Suppressor macrophage treated with lipopolysaccharide for 4 hours (primary cell): ENCODE measurements around the gene C1QTNF5.

Experiments
- DNase-seq: peaks from one replicate; pipeline ENCODE4 v3.0.0-alpha.2; 2020

Gene C1QTNF5

DNA sequence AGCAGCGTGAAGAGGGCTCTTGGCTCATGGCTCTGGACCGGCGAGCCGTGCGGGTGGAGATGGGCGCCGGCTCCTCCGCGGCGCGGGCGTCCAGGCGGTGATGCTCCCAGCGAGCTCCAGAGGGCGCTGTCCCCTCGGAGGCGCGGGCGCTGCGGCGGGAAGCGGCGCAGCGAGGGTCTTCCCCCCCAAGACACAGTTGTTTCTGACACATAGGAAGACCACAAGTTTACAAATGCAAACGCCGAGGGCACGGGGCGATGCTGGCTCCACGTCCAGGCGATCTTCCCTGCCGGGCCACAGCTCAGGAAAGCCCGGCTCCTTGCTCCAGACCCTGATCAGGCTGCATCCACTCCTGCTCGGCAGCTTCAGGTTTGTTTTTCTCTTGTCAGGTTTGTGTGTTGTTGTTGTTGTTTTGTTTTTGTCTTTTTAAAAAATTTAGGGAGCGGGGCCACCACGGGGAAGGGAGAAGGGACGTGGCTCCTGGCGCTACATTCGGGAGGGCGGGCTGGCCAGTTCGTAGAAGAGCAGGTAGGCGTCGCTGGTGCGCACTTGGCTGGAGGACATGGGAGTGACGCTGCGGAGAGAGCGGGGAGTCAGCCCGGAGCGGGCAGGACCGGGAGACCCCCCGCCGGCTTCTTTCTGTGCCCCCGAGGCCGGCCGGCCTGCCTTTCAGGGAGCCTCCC lies 15.8 kb upstream of the C1QTNF5 start:
- DNase-seq, result peak; percentile 78

DNA sequence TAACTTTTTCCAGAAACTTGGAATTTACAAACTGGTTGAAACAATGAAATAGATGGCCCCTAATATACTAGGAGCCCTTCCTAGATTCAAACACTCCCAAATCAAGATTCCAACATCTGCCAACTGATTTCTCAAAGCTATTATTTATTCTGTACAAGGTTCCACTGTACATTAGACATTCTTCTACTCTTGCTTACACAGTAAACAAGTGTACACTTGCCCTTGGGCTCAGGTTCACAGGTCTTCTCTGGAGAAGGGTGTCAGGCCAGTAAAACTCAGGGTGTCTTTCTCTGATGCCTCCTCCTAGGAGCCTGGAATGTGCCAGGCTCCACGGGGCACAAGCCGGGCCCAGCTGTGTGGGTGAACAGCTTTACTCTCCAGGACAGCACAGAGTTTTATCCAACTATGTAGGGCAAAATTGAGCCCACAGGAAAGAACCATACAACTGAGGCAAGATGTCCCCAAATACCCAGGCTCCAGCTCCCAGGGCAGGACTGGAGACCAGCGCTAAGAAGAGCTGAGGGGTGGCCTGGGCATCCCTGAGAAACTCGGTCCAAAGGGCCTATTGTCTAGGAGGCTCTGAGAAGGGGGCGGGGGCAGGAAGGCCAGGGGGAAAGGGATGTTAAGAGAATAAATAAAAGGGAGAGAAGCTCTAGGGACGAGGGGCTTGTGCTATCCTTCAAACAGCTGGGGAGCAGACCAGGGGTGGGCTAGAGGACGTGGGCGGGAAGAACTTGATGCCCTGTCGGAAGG lies 14.6 kb upstream of the C1QTNF5 start:
- no peak for DNase-seq

DNA sequence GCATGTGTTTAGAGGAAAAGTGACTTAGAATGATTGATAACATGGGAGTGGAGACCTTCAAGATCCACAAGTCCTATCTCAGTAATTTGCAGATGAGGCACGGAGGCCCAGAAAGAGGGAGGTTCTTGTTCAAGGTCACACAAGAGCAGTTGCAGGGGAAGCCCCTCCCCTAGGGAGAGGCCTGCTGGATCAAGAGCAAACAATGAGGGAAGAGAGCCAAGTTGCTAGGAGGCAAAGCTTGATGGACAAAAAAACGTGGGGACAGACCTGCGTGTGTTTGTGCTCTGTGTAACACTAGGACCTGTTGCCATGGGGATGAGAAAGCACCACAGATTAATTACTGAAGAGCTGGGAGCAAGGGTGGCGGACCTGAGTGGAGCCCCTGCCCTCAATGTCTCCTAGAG lies 12.2 kb upstream of the C1QTNF5 start:
- no peak for DNase-seq

DNA sequence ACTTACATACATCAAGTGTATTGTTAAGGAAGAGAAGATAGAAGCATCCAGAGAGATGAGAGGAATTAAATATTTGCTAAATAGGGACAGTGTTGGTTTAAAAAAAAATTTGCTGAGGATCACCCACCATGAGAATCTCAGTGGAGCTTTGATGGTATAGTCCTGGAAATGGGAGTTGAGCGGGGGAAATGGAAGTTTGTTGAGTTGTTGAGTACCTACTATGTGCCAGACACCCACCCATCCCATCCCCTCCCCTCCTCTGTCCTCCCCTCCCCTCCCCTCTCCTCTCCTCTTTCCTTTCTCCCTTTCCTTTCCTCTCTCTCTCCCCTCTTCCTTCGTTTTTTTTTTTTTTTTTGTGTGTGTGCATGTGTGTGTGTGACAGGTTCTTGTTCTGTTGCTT lies 10.5 kb upstream of the C1QTNF5 start:
- DNase-seq, result no peak

DNA sequence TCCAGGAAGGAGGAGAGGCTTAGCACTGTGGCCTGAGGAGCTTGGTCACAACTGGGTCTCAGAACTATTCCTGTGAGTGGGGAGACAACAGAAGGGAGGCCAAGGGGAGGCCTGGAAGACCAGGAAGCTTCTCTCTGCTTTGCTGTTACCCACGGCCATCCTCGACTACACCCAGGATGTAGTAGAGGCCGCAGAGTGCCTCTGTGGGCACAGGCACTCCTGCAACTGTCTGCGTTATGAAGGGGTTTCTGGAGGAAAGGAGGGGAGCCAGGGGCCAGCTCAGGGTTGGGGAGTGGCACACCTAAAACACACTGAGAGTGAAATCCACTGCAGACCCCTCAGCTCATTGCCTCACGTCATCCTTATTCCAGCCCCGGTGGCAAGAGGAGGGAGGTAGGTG lies 9.6 kb upstream of the C1QTNF5 start:
- DNase-seq, result no peak

DNA sequence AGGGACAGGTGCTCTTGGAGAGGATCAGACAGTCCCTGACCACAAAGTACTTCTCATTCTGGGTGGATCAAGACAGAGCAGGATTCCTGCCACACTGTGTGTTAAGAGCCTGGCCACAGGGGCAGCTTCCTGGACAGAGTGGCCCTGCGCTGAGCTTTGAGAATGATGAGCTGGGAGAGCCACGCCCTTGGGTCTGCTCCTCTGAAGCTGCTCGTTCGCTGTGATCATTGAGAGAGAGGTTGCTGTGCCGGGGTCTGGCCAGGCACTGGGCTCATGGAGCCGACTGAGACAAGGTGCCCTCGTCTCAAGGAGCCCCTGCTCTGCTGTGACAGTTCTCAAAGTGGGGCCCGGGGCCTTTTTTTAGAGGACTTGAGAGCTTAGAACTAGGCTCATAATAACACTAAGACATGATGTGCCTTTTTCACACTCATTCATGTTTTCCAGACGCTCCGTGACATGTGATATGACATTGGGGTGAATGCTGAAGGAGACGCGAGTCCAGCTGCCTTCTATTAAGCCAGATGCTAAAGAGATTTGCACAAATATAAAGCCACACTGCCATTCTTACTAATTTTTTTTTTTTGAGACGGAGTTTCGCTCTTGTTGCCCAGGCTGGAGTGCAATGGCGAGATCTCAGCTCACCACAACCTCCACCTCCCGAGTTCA lies 7.4 kb upstream of the C1QTNF5 start:
- DNase-seq, result no peak

DNA sequence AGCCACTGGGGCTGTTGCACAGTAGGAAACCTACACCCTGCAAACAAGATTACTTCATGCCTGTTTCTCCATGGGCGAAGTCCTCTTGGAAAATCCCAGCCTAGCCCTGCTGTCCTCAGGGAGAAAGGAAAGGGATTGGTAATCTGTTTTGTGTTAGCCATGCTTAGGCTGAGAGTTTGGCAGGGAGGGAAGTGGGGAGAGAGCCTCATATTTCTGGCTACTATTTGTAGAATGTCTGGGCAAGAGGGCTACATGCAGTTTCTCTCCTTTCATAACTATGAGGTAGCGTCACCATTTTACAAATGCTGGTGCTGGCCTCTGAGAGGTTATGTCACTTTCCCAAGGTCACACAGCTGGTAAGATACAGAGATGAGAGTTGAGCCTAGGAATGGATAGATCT lies 6.6 kb upstream of the C1QTNF5 start:
- DNase-seq, result no peak

DNA sequence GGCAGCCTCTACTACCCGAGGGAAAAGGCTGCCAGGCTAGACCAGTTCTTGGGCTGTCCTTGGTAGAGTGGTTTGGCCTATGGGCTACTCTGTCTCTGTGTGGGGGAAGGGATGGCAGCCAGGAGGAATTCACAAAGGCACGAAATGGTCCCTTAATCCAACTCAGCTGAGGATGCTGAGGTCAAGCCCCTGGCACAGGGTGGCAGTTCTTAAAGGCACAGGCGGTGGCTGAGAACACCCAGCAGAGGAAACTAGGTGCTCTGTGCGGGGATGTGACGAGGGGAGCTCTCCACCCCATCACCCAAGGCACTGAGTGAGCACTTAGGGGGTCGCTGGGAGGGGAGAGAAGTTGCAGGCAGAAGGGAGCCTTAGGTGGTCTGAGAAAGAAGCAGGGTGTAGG lies 5.9 kb upstream of the C1QTNF5 start, which contains the start of gene MFRP:
Gene MFRP, minus strand, starts transcription at position 101 of the 400 bp plus-strand sequence. CDS start 192 bp downstream, outside the sequence.
- DNase-seq, result no peak

DNA sequence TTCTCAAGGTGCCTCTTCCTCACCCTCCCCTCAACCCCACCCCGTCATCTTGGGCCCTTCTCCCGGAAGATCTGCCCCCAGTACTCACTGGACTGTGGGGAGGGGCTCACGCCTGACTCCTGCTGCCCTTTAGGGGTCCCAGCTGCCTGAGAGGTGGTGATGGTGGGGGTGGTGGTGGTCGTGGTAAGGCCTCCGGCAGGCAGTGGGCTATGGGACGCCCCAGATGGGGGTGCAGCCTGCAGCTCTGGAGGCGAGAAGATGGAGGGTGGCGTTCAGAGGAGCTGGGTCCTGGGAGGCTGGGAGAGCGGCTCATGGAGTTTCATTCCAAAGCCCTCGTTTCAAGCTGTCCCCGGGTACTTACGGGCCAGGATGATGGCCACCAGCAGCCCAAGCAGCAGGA lies 5.0 kb upstream of the C1QTNF5 start:
- DNase-seq, result no peak

DNA sequence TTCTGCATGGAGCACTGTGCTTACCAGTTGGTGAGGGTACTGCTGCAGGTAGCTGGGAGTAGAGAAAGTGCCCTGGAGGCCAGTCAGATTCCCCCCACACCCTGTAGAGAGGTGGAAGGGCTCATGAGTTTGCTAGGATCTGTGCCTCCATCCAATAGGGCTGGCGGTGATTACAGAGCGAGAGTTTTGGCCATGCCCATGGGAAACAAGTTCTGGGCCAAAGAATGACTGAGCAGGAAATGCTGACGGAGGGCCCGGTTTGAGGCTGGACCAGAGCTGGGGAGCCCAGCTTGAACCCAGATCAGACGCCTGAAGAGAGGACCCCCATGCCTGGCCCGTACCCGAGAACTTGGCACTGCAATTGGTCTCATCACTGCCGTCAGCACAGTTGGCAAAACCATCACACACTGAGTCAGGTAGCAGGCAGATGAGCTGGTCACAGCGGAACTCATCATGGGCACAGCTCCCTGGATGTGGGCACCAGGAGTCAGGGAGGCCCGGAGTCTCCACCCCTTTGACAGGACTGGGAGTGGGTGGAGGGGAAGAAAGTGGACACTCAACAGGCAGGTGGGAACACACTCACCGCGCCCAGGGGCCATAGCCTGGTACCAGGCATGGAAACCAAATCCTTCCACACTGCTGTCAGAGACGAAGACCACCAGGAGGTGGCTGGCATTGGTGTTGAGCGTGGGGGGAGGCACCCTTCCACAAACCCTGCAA lies 3.8 kb upstream of the C1QTNF5 start:
- DNase-seq, result no peak

DNA sequence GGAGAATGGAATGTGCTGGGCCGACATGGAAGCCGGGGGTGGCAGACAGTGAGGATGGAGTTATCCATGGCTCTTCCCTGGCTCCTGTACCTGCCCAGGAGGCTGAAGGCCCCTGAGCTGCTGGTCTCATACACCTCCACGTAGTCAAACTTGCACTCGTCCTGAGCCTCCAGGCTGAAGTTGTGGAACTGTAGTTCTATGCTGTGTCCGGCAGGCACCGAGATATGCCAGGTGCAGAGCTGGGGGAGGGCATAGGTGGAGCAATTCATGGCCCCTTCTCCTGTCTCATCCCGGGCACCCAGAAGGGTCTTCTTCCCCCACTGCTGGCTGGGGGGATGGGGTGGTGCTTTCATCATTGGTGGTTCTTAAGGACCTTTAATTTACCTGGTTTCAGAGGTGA lies 3.0 kb upstream of the C1QTNF5 start:
- DNase-seq, result no peak

DNA sequence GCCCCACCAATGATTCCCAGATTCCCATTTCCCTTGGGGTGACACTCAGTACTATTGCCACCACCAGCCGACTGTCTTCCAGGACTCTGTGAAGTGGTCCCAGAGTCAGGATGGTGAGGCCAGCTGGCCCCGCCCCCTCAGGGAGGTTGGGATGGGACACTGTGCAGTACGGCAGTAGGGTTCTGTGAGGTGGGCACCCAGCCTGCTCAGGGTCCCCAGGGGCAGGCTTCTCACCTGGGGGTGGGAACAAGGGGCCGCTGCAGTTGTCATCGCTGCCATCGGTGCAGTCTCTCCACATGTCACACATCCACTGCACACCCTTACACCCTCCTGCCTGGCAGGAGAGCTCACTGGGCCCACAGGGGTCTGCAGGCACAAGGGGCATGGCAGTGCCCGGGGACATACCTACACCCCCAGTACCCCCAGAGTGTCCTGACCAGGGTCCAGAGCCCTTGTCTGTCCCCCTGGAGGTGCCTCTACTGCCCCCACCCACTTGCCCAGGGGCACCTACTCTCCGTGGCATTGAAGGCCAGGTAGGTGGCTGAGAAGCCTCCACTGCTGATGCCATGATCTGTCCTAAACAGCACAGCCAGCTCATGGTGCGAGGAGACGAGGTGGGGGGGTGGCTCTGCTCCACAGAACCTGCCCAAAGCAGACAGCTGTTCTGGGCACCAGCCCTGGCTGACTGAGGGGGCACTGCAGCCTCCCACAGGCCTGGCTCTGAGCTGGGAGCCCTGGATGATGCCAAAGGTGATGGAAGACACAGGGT lies 1.9 kb upstream of the C1QTNF5 start:
- no peak for DNase-seq

DNA sequence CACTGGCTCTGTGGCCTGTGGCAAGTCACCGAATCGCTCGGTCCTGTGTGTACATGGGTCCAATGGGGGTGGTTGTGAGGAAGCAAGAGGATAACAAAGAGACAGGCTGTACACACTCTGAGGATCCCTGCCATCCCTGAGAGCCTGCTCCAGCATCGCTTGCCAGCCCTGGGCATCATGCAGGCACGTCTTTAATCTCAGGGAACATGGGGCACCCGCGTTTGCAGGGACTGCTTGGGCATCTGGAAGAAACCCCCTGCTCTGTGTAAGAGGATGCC lies 1.3 kb upstream of the C1QTNF5 start:
- DNase-seq, result no peak

DNA sequence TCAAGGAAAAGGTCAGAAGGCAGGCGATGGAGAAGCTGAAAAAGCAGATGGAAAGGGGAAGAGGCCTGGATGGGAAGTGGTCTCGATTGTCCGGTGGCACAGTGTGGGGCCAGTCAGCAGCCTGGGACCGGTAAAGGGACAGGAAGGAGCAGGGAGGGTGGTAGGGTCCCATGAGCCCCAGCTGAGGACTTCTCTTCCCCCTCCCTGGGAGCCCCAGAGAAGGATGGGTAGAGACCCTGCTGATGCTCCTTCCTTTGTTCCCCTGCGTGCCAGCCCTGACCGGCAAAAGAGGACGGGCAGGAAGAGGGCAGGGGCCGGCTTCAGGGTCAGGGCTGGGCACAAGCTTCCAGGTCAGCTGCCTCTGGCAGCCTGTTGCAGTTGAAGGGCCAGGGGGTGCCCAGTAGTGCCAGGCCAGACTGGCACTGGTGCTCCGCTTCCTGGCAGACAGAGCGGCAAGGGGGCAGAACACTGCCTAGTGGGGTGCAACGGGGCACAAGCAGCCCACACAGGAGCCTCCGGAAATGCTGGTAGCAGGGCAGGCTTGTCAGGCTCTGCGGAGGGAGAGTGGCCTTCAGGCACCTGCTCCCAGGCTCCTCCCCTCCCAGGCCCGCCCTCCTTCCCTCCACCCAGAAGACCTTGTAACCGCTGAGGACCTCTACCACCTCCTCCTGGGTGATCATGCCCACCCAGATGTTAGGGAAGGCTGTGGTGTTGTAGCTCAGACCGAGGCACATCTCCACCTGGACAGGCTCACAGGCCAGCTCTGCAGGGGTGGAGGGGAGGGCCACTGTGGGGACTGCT lies 739 bp upstream of the C1QTNF5 start:
- no peak for DNase-seq

DNA sequence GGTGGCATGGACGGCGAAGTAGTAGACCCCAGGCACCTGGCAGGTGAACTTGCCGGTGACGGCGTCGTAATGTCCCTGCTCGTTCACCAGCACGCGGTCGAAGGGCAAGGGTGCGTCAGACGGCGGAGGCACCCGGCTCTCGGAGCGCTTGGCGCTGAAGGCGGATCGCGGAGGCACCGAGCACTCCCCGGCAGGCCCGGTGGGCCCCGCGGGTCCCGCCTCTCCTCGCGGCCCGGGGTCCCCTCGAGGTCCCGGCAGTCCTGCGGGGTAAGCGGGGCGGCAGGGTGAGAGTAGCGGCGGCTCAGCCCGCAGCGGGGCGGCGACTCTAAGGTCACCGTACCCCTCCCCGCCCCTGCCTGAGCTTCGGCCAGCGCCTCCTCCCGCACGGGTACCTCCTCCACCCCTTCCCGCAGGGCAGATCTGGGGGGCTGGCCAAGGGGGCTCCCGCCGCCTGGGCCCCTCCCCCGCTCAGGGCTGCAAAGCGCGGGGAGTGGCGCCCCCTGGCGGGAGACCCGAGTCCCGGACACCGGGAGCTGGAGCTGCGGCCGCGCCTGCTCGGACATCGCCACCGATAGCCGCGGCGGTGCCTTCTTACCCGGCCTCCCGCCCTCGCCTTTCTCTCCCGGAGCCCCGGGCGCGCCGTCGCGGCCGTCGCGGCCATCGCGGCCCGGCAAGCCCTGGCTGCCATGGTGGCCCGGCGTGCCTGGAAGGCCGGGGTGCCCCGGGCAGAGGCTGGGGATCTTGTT lies 921 bp downstream of the C1QTNF5 start:
- peak; percentile 70 for DNase-seq

DNA sequence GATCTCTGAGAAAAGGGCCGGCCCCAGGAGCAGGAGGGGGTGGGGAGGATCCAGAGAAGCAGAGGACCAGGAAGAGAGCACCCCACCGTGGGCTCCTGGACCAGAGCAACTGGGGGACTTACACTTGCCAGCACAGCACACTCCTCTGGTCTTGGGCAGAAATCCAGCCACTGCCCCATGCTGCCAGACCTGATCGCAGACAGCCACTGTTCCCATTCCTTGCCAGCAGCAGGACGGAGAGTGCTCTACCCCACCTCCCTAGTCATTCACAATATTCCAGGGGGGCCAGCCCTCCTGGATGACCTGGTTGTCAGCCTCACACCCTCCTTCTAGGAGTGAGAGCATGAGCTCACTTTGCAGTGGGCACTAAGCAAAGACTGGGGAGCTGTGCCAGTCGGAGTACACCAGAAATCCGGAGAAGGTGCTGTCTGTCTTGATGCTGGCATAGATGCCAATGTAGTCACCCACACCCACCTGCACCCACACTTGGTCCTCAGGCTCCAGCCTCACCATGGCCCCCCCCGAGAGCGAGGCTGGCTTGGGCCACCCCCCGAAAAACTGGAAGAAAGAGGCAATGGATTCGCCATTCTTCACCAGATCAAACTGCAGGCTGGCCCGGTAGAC lies 1.6 kb downstream of the C1QTNF5 start:
- no peak for DNase-seq

DNA sequence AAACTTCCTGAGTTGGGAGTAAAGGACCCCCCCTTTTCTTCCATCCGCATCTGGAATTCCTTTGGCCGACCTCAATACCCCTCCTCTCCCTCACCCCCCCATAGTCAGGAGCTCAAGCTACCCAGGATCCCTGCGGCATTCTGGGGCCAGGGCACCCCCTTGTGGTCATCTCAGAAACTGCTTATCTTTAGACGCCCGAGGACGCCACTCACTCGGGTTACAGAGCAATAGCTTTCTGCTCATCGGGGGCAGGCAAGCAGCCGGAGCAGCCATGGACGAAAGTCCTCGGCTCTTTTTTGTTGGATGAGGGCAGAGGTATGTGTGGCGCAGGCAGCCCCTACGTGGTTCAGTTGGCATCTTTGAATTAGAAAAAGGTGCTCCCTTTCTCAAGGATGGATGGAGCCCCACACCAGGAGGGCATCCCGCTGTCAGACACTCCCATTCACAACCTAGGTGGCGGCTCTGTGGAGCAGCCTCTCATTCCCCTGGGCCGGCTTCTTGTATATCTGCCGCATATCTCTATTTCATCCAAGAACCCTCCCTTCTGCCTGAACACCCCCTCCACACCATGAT lies 2.3 kb downstream of the C1QTNF5 start:
- peak; percentile 77 for DNase-seq

DNA sequence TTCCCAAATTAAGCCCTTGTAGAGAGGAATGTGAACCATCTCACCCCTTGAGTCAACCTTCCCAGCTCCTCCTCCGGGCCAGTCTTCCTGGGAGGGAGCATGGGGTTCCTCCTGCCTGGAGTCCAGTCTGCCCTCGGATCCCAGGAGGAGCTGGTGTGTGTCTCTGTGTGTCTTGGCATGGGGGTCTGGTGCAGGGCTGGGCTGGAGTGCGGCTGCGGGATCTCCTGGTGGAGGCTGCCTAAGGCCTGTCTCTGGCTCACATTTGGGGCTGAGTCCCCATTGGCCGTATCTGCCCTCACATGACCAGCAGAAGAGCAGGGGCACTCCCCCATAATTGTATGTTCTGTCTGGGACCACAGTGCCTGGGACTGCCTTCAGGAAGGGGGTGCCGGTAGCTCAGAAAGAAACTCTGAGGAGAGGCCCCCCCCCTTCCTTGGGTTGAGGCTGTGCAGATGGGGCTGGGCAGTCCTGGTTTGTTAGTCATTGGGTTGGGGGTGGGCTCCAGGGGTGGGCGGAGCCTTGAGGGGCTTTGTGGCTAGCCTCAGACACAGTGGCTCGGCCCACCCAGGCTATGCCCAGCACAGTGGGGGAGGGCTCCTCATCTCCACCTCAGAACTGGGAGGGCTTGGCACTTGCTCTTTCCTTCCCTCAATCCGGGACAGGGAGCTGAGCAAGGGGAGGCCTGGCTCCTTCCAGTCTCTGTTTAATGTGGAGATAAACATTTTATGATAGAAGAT lies 2.9 kb downstream of the C1QTNF5 start:
- no peak for DNase-seq

DNA sequence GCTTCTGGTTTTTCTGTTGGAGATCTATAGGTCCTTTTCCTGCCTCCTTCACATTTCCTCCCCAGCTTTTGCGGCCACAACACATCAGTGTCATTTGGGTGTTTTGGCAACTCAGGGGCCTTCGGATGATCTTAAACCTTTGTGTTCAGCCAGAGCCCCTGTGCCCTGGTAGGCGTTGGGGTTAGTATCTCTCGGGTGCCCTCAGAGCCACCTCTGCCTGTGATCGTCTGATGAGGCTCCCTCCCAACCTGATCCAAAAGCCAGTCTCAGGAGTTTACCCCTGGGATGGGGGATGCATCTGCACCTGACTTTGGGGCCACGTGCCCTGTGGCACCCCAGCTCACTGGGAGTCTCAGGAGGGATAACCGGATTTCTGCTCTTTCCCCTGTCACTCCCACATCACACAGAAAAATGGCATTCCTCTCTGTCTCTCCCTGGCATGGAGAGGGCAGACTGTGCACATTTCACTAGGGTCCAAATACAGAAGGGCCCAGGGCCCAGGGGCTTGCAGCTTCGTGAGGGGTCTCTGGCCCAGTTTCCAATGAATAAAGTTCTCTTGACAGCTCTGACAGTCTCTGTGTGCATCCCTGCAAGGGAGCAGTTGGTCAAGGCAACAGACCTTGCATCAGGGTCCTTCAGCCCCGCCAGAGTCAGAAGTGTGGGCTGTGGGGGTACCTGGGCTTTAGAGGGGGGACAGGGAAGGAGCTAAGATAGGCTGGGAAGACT lies 3.8 kb downstream of the C1QTNF5 start:
- no peak for DNase-seq
